ENCODE measurements around the gene VEGFB. TPM values are rescaled to one million over a fixed set of nuclear protein-coding genes. Genes with fewer than 3 reads are reported as not detected.
A peak's percentile ranks its signal among the peaks of the same experiment; 100 is the strongest.

VEGFB gene
- total RNA-seq, 1 donor, result 37.6 TPM

DNA sequence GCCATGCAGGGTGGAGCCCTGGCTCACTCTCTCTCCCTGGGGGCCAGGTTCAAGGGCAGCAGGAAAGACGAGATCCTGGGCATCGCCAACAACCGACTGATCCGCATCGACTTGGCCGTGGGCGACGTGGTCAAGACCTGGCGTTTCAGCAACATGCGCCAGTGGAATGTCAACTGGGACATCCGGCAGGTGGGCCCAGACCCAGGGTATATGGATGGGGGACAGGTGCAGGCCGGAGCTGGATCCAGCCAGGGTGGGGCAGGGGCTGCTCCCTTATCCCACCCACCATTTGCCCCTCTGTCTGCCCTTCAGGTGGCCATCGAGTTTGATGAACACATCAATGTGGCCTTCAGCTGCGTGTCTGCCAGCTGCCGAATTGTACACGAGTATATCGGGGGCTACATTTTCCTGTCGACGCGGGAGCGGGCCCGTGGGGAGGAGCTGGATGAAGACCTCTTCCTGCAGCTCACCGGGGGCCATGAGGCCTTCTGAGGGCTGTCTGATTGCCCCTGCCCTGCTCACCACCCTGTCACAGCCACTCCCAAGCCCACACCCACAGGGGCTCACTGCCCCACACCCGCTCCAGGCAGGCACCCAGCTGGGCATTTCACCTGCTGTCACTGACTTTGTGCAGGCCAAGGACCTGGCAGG is 11.3 kb upstream of the VEGFB start:
- Histone ChIP-seq H3K36me3 (ENCODE audit: insufficient read depth, low read length) (peaks cover 5% of the 10 kb centered on the region), H3K27me3 (ENCODE audit: insufficient read depth, low read length) (no peaks in the 10 kb centered on the region), H3K4me2 (ENCODE audit: insufficient read depth, low read length) (no peak overlapping the region), H3K9me3 (ENCODE audit: low read depth, low read length) (no peaks in the 10 kb centered on the region), H4K20me1 (ENCODE audit: insufficient read depth, low read length) (peaks cover 5% of the 10 kb centered on the region), H3K27ac (ENCODE audit: low read depth, low read length) (no peak overlapping the region), H2AFZ (ENCODE audit: low read length) (no peak overlapping the region), H3K4me1 (ENCODE audit: insufficient read depth, low read length) (peaks cover 23% of the 10 kb centered on the region), H3K4me3 (ENCODE audit: insufficient read depth, low read length) (no peak overlapping the region), H3K79me2 (ENCODE audit: insufficient read depth, low read length) (peaks cover 30% of the 10 kb centered on the region)
- TF ChIP-seq, protein P1, sequence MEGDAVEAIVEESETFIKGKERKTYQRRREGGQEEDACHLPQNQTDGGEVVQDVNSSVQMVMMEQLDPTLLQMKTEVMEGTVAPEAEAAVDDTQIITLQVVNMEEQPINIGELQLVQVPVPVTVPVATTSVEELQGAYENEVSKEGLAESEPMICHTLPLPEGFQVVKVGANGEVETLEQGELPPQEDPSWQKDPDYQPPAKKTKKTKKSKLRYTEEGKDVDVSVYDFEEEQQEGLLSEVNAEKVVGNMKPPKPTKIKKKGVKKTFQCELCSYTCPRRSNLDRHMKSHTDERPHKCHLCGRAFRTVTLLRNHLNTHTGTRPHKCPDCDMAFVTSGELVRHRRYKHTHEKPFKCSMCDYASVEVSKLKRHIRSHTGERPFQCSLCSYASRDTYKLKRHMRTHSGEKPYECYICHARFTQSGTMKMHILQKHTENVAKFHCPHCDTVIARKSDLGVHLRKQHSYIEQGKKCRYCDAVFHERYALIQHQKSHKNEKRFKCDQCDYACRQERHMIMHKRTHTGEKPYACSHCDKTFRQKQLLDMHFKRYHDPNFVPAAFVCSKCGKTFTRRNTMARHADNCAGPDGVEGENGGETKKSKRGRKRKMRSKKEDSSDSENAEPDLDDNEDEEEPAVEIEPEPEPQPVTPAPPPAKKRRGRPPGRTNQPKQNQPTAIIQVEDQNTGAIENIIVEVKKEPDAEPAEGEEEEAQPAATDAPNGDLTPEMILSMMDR (IDR thresholded peaks at IDR 0.05; ENCODE audit: extremely low read depth, low read depth, low read length), result no peak
- DNase-seq (ENCODE audit: insufficient read length, low spot score, missing footprints), result no peak

DNA sequence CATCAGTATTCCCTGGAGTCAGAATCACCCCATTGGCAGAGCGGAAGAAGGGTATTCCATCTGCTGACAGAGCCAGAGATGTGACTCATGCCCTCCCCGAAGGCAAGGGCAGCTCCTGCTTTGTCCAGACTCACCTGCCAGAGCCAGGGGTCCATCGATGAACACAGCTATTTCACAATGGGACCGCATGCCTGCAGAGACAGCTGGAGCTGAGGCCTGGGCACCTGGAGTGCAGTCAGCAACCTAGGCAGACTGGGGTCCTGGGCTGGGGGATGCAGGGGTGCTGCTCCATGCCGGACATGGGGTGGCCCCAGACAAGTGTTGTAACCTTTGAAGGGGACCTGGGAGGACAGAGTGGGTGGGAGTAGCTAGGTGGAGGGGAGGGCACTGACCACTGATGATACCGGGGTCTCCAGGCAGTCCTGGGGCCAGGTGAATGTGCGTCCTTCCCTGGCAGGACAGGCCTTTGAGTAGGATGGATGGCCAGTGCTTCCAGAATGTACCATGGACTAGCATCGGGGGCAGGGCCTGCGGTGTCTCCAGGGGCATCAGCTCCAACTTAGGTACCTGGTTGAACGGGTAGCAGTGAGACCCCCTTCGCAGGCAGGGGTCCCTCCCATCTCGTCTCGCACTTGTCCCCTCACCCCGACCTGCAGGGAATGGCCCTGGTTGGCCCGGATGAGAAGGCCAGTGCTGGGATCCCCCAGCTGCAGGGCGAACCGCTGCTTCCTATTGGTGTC is 10.1 kb upstream of the VEGFB start:
- no peaks in the 10 kb centered on the region for H3K27me3 ChIP-seq (ENCODE audit: insufficient read depth, low read length)
- H3K4me3 ChIP-seq (ENCODE audit: insufficient read depth, low read length), result no peak overlapping the region
- no peak overlapping the region for H3K27ac ChIP-seq (ENCODE audit: low read depth, low read length)
- TF ChIP-seq, protein P1 (IDR thresholded peaks at IDR 0.05; ENCODE audit: extremely low read depth, low read depth, low read length), result no peak
- H2AFZ ChIP-seq (ENCODE audit: low read length), result no peak overlapping the region
- H3K4me2 ChIP-seq (ENCODE audit: insufficient read depth, low read length), result no peak overlapping the region
- DNase-seq (ENCODE audit: insufficient read length, low spot score, missing footprints), result no peak
- H3K9me3 ChIP-seq (ENCODE audit: low read depth, low read length), result no peaks in the 10 kb centered on the region
- peaks cover 5% of the 10 kb centered on the region for H3K36me3 ChIP-seq (ENCODE audit: insufficient read depth, low read length)
- H3K79me2 ChIP-seq (ENCODE audit: insufficient read depth, low read length), result peaks cover 32% of the 10 kb centered on the region
- H4K20me1 ChIP-seq (ENCODE audit: insufficient read depth, low read length), result peaks cover 5% of the 10 kb centered on the region
- peaks cover 23% of the 10 kb centered on the region for H3K4me1 ChIP-seq (ENCODE audit: insufficient read depth, low read length)

DNA sequence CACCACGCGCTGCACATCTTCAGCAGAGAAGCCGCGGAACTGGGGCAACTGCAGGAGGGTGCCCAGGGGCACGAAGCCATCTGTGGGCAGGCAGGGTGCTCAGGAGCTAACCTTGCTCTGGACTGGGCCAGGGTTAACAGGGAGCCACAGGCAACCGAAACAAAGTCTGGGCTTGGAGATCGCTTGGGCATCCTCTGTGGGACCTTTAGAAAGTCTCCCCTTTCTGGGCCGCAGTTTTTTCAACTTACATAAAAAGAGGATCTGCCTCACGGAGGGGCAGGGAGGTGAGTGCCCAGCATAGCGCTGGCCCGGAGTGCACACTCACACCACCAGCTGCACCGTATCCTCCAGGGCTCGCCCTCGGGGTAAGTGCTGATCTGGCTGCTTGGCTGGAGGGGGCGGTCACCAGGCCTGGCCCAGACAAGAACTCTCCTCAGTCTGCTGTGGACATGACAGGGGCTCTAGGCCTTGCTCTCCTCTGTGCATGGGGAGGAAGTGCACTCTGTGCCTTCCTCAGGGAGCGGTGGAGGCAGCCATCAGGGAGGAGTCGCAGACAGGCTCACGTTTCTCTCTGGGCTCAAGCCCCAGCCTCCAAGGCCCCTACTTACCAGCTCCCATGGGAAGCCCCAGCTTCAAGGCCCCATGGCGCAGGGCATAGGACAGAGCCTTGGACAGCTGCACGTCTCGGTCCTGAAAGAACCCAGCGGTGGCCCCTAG is 9.3 kb upstream of the VEGFB start:
- H2AFZ ChIP-seq (ENCODE audit: low read length), result no peak overlapping the region
- no peaks in the 10 kb centered on the region for H3K27me3 ChIP-seq (ENCODE audit: insufficient read depth, low read length)
- TF ChIP-seq, protein P1 (IDR thresholded peaks at IDR 0.05; ENCODE audit: extremely low read depth, low read depth, low read length), result no peak
- H3K4me1 ChIP-seq (ENCODE audit: insufficient read depth, low read length), result peaks cover 28% of the 10 kb centered on the region
- peak overlapping the region; percentile 97 for H3K4me2 ChIP-seq (ENCODE audit: insufficient read depth, low read length)
- peak overlapping the region; percentile 80 for H3K27ac ChIP-seq (ENCODE audit: low read depth, low read length)
- no peak for DNase-seq (ENCODE audit: insufficient read length, low spot score, missing footprints)
- peaks cover 32% of the 10 kb centered on the region for H3K79me2 ChIP-seq (ENCODE audit: insufficient read depth, low read length)
- peaks cover 5% of the 10 kb centered on the region for H3K36me3 ChIP-seq (ENCODE audit: insufficient read depth, low read length)
- H3K4me3 ChIP-seq (ENCODE audit: insufficient read depth, low read length), result peak overlapping the region; percentile 96
- no peaks in the 10 kb centered on the region for H3K9me3 ChIP-seq (ENCODE audit: low read depth, low read length)
- H4K20me1 ChIP-seq (ENCODE audit: insufficient read depth, low read length), result peaks cover 5% of the 10 kb centered on the region
